Thyroid gland (tissue), 4 donors: Measurements from ENCODE around the gene SNX14.

Experiments
- POLR2A ChIP-seq, 2 donors: fragments of 450-650 bp; IDR thresholded peaks; one replicate each; pipeline ENCODE4 v1.6.1; 2017; ENCODE audit warnings: antibody characterized with exemption in 2 of 2, mild to moderate bottlenecking in 2 of 2, moderate library complexity in 1 of 2
- TF ChIP-seq, protein P1 (sequence below), 6 experiments: fragments of 200-600 bp in 3 of 6; fragments of 450-650 bp in 3 of 6; sonication (generic) in 3 of 6; IDR thresholded peaks; one replicate each; pipeline ENCODE4 v1.5.1; 2016 to 2019; ENCODE audit warnings: antibody characterized with exemption in 6 of 6, mild to moderate bottlenecking in 2 of 6, inconsistent platforms in 1 of 6, moderate library complexity in 1 of 6

DNA sequence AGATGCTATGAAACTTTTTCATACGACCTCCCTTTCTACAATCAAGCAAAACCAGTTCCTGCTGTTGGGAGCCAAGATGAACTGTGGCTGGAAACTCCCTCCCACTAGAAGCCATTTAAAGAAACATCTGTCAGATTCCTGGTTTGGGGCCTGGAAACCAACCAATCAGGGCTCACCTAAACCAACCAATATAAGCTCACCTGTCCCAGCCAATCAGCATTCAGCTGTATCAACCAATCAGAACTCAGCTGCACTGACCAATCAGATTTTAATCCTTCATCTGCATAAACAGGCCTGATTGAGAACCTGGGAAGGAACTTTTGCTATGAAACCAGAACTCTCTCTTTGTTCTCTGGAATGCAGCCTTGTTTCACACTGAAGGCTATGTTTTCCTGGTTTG lies 42.4 kb downstream of the SNX14 start:
- TF ChIP-seq, protein P1, sequence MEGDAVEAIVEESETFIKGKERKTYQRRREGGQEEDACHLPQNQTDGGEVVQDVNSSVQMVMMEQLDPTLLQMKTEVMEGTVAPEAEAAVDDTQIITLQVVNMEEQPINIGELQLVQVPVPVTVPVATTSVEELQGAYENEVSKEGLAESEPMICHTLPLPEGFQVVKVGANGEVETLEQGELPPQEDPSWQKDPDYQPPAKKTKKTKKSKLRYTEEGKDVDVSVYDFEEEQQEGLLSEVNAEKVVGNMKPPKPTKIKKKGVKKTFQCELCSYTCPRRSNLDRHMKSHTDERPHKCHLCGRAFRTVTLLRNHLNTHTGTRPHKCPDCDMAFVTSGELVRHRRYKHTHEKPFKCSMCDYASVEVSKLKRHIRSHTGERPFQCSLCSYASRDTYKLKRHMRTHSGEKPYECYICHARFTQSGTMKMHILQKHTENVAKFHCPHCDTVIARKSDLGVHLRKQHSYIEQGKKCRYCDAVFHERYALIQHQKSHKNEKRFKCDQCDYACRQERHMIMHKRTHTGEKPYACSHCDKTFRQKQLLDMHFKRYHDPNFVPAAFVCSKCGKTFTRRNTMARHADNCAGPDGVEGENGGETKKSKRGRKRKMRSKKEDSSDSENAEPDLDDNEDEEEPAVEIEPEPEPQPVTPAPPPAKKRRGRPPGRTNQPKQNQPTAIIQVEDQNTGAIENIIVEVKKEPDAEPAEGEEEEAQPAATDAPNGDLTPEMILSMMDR (IDR thresholded peaks at IDR 0.05), result no peak
- no peak for TF ChIP-seq POLR2A (IDR thresholded peaks at IDR 0.05)
